Spleen (tissue), 11 donors: Measurements from ENCODE around the gene GALNT17. TPM values are rescaled to one million over a fixed set of nuclear protein-coding genes. Genes with fewer than 3 reads are reported as not detected.

ENCODE experiments used
- DNase-seq: peaks from one replicate; pipeline ENCODE4 v3.0.0-alpha.2; 2020
- H3K27ac ChIP-seq, 8 donors: fragments of 200-600 bp; sonication (generic) in 7 of 8; 1 replicate in 4 of 8; 2 replicates in 4 of 8; pipeline versions ENCODE4 v1.5.0 to v1.8.0; 2016 to 2021; ENCODE audit warnings: inconsistent platforms in 4 of 8, mild to moderate bottlenecking in 4 of 8, moderate library complexity in 1 of 8
- H3K27me3 ChIP-seq, 7 donors: fragments of 200-600 bp; sonication (generic) in 6 of 7; replicated peaks in 1 of 7; 1 replicate in 4 of 7; 2 replicates in 3 of 7; pipeline versions ENCODE4 v1.5.0 to v1.8.0; 2016 to 2021; ENCODE audit warnings: inconsistent platforms in 3 of 7, mild to moderate bottlenecking in 1 of 7
- H3K36me3 ChIP-seq, 6 donors: fragments of 200-600 bp; sonication (generic) in 5 of 6; 1 replicate in 4 of 6; 2 replicates in 2 of 6; pipeline versions ENCODE4 v1.5.0 to v1.8.0; 2016 to 2021; ENCODE audit warnings: inconsistent platforms in 2 of 6
- H3K4me1 ChIP-seq, 6 donors: fragments of 200-600 bp; sonication (generic) in 5 of 6; 1 replicate in 3 of 6; 2 replicates in 3 of 6; pipeline versions ENCODE4 v1.5.0 to v1.8.0; 2016 to 2021; ENCODE audit warnings: inconsistent platforms in 3 of 6
- H3K4me3 ChIP-seq, 8 donors: fragments of 200-600 bp; sonication (generic) in 7 of 8; 1 replicate in 4 of 8; 2 replicates in 4 of 8; pipeline versions ENCODE4 v1.5.0 to v1.8.0; 2016 to 2021; ENCODE audit warnings: inconsistent platforms in 4 of 8, mild to moderate bottlenecking in 4 of 8, moderate library complexity in 2 of 8
- H3K9me3 ChIP-seq, 8 donors: fragments of 200-600 bp; sonication (generic) in 7 of 8; 1 replicate in 4 of 8; 2 replicates in 4 of 8; pipeline versions ENCODE4 v1.5.0 to v1.8.0; 2016 to 2021; ENCODE audit warnings: inconsistent platforms in 4 of 8
- CTCF ChIP-seq, 11 experiments: fragments of 200-600 bp in 7 of 11; fragments of 450-650 bp in 4 of 11; sonication (generic) in 4 of 11; IDR thresholded peaks in 8 of 11; conservative IDR thresholded peaks in 3 of 11; 1 replicate in 7 of 11; 2 replicates in 4 of 11; pipeline versions ENCODE4 v1.4.0 to v1.8.0; 2016 to 2021; ENCODE audit warnings: antibody characterized with exemption in 11 of 11, inconsistent platforms in 4 of 11, mild to moderate bottlenecking in 1 of 11
- POLR2A ChIP-seq, 3 donors: fragments of 450-650 bp; IDR thresholded peaks; one replicate each; pipeline ENCODE4 v1.5.1; 2017; ENCODE audit warnings: antibody characterized with exemption in 3 of 3, mild to moderate bottlenecking in 1 of 3
- POLR2AphosphoS5 ChIP-seq, 3 donors: sonication (generic); formaldehyde crosslinking; IDR thresholded peaks; one replicate each; pipeline ENCODE4 v1.5.1; 2017; ENCODE audit warnings: antibody characterized with exemption in 3 of 3
- WGBS, 5 donors: extraction: QIAGEN DNeasy Blood & Tissue Kit in 3 of 5; methylation state at CpG; one replicate each; pipeline versions ENCODE4 v1.1.5 to v1.1.7; 2013 to 2018; 5-methylcytosine and 5-hydroxymethylcytosine counted together
- intact Hi-C: fragments of 100-400 bp; cut with DNase I; formaldehyde crosslinking; loops from one replicate; pipeline ENCODE4 v1.15.0; 2023; ENCODE audit warnings: low total_unique reads
- polyA plus RNA-seq, 3 donors: library from polyadenylated mRNA; stranded (reverse); fragments of 200-250 nt; gene quantifications; one replicate each; pipeline ENCODE4 v1.2.1, GENCODE V29; 2013
- total RNA-seq, 7 donors: library from RNA; depleted of rRNA in 3 of 7; stranded (reverse); fragments of >200 nt in 3 of 7; fragmentation: NEBNext Ultra II Directional in 4 of 7; extraction: Animal tissue kit (Norgen Biotek cat#: 25700) in 4 of 7; gene quantifications; one replicate each; pipeline versions ENCODE4 v1.1.0 to v1.2.1, GENCODE V29; 2016 to 2021
- donor health status: healthy with polysubstance abuse.
- donor health status: DM: no; HTN: no; CAD: no; lungs with moderate emphysema.
- donor health status: DM: no; HTN: no; CAD: no.
- donor health status: Bipolar disorder and iron deficiency.
- donor health status: healthy.
- donor health status: DM: no; HTN: no; CAD: no.
- donor health status: DM: yes; HTN: yes; CAD: no.

GALNT17 gene
- total and polyA plus RNA-seq, 10 donors: 0.39 to 10.8 (median 3.1) TPM

DNA sequence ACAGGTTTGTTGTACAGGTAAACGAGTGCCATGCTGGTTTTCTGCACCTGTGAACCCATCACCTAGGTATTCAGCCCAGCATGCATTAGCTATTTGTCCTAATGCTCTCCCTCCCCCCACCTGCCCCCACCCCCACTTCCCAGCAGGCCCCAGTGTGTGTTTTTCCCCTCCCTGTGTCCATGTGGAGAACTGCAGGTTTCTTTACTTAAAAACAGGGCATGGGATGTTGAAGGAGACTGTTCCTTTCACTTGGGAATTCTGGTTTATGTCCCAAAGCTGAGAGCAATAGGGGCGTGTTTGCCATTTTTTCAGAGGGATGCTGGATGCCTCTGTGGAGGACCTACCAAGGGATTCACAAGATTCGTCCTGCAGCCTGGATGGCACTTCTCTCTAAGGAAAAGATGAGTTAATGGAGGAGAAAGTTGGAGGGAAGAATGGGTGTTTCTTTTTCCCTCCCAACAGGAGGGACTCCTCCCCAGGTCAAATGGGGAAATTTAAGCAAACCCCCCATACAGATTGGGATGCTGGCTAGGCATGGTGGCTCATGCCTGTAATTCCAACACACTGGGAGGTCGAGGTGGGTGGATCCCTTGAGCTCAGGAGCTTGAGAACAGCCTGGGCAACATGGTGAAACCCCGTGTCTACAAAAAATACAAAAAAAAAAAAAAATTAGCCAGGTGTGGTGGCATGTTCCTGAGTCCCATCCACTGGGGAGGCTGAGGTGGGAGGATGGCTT lies 136.0 kb downstream of the GALNT17 start:
- WGBS, 5 donors: 60 to 70% (median 67%) methylated on average over 5 of the region's 5 CpGs
- TF ChIP-seq POLR2A (IDR thresholded peaks at IDR 0.05) (no peak), POLR2AphosphoS5 (IDR thresholded peaks at IDR 0.05) (no peak), CTCF (IDR thresholded peaks at IDR 0.05 in 8 of 11, conservative IDR thresholded peaks at IDR 0.05 in 3 of 11) (no peak)
- intact Hi-C loops: no loop called here

DNA sequence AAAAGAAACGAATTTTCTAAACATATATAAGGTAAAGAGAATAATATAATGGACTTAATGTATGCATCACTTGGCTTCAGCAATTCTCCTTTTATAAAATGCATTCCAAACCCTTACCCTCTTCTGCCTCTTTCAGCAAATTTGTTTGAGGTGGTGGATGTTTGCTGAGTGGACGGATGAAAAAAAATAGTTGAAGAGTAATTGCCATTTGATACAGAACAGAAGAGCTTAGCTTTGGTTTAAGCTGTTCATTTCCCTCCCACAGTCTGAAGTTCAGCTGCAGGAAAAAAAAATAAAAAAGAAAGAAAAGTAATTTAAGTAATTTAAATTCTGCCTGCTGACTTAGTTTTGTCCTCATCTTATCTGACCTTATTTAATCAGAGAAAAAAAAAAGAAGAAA lies 138.6 kb downstream of the GALNT17 start:
- no peak overlapping the region for H3K4me3 ChIP-seq
- no peaks in the 10 kb centered on the region for H3K27me3 ChIP-seq
- no peaks in the 10 kb centered on the region for H3K4me1 ChIP-seq
- 50 to 59% (median 55%) methylated on average over 2 of the region's 2 CpGs for WGBS, 5 donors
- no peak for TF ChIP-seq CTCF (IDR thresholded peaks at IDR 0.05 in 8 of 11, conservative IDR thresholded peaks at IDR 0.05 in 3 of 11)
- TF ChIP-seq POLR2AphosphoS5 (IDR thresholded peaks at IDR 0.05): no peak
- no peak for TF ChIP-seq POLR2A (IDR thresholded peaks at IDR 0.05)
- no peak for DNase-seq
- no peaks in the 10 kb centered on the region for H3K36me3 ChIP-seq
- H3K27ac ChIP-seq: no peak overlapping the region
- peaks cover 0 to 49% (median 17%) of the 10 kb centered on the region in 8 donors for H3K9me3 ChIP-seq
- intact Hi-C loops: no loop called here

More for the DNA sequence above, 136.0 kb downstream of the GALNT17 start:
- no peak for DNase-seq
- peaks cover 0 to 60% (median 27%) of the 10 kb centered on the region in 8 donors for H3K9me3 ChIP-seq
- no peaks in the 10 kb centered on the region for H3K36me3 ChIP-seq
- no peak overlapping the region for H3K4me3 ChIP-seq
- no peak overlapping the region for H3K27ac ChIP-seq
- no peaks in the 10 kb centered on the region for H3K27me3 ChIP-seq
- H3K4me1 ChIP-seq: no peaks in the 10 kb centered on the region

DNA sequence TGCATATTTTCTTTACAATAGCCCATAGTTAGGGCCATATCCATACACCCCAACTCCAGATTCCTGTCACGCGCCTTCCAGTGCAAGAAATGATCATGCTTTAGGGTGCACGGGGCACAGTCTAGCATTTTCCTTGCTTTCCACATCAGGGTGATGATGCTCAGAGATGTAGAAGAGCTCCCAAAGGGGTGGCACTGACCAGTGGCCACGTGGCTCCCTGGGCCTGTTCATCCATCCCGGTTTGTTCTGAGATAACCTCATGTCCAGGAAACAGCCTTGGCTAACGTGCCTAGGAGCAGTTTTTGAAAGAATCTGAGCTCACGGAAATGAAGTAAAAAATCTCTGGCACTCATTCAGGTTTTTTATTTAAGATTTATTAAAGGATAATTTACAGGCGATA lies 139.3 kb downstream of the GALNT17 start:
- WGBS, 5 donors: 65 to 81% (median 69%) methylated on average over 8 of the region's 8 CpGs
- H3K27ac ChIP-seq: no peak overlapping the region
- DNase-seq: no peak
- H3K4me3 ChIP-seq: no peak overlapping the region
- H3K27me3 ChIP-seq: no peaks in the 10 kb centered on the region
- no peaks in the 10 kb centered on the region for H3K4me1 ChIP-seq
- peaks cover 0 to 44% (median 13%) of the 10 kb centered on the region in 8 donors for H3K9me3 ChIP-seq
- TF ChIP-seq CTCF (IDR thresholded peaks at IDR 0.05 in 8 of 11, conservative IDR thresholded peaks at IDR 0.05 in 3 of 11) (no peak), POLR2A (IDR thresholded peaks at IDR 0.05) (no peak), POLR2AphosphoS5 (IDR thresholded peaks at IDR 0.05) (no peak)
- H3K36me3 ChIP-seq: no peaks in the 10 kb centered on the region
- intact Hi-C loops: no loop called here
